Adrenal gland (tissue), 12 donors: ENCODE data around the gene TPH2. TPM values are rescaled to one million over a fixed set of nuclear protein-coding genes. Genes with fewer than 3 reads are reported as not detected.

Experiments used
- DNase-seq, 7 donors: peaks; one replicate each; pipeline ENCODE4 v3.0.0-alpha.2; 2019 to 2020
- H3K27ac ChIP-seq, 5 donors: fragments of 200-600 bp; sonication (generic) in 4 of 5; 1 replicate in 3 of 5; 2 replicates in 2 of 5; pipeline versions ENCODE4 v1.5.1 to v1.8.0; 2016 to 2020; ENCODE audit warnings: mild to moderate bottlenecking in 1 of 5
- H3K27me3 ChIP-seq: fragments of 200-600 bp; 2 replicates; pipeline ENCODE4 v1.8.0; 2021
- H3K36me3 ChIP-seq, 2 donors: fragments of 200-600 bp; replicated peaks in 1 of 2; 1 replicate in 1 of 2; 2 replicates in 1 of 2; pipeline versions ENCODE4 v1.5.1 to v1.8.0; 2018 to 2022
- H3K4me1 ChIP-seq, 2 donors: fragments of 200-600 bp; replicated peaks in 1 of 2; 1 replicate in 1 of 2; 2 replicates in 1 of 2; pipeline versions ENCODE4 v1.5.1 to v1.8.0; 2018 to 2021
- H3K4me3 ChIP-seq, 4 donors: fragments of 200-600 bp; sonication (generic) in 3 of 4; one replicate each; pipeline ENCODE4 v1.5.1; 2016 to 2018
- H3K9me3 ChIP-seq, 3 donors: fragments of 200-600 bp; sonication (generic) in 1 of 3; replicated peaks in 1 of 3; 1 replicate in 2 of 3; 2 replicates in 1 of 3; pipeline versions ENCODE4 v1.5.1 to v1.8.0; 2016 to 2021
- POLR2A ChIP-seq, 2 donors: fragments of 450-650 bp; IDR thresholded peaks; one replicate each; pipeline ENCODE4 v1.6.1; 2017; ENCODE audit warnings: antibody characterized with exemption in 2 of 2, mild to moderate bottlenecking in 2 of 2, moderate library complexity in 1 of 2
- WGBS, 4 donors: extraction: QIAGEN DNeasy Blood & Tissue Kit in 2 of 4; methylation state at CpG; one replicate each; pipeline versions ENCODE4 v1.1.5 to v1.1.7; 2013 to 2017; 5-methylcytosine and 5-hydroxymethylcytosine counted together
- intact Hi-C, 2 donors: fragments of 100-400 bp; cut with DNase I; formaldehyde crosslinking; loops; one replicate each; pipeline versions ENCODE4 v1.14.1 to v1.15.0; 2022 to 2023
- polyA plus RNA-seq, 3 donors: library from polyadenylated mRNA; stranded (reverse); fragments of 200-250 nt in 2 of 3; fragments of 350-450 nt in 1 of 3; fragmentation: Illumina TruSeq in 1 of 3; extraction: RNeasy Lipid Tissue Mini Kit (QIAGEN cat#74804) in 1 of 3; gene quantifications; one replicate each; pipeline ENCODE4 v1.2.3, GENCODE V29; 2013 to 2014
- total RNA-seq, 9 donors: library from RNA; depleted of rRNA in 4 of 9; stranded (reverse); fragments of >200 nt in 4 of 9; fragments of 120-200 nt in 1 of 9; fragmentation: NEBNext Ultra II Directional in 1 of 9; extraction: Animal tissue kit (Norgen Biotek cat#: 25700) in 1 of 9; gene quantifications; one replicate each; pipeline versions ENCODE4 v1.1.0 to v1.2.4, GENCODE V29; 2013 to 2023
- TF ChIP-seq, protein P1 (sequence below), 6 experiments: fragments of 450-650 bp in 4 of 6; fragments of 200-600 bp in 2 of 6; sonication (generic) in 1 of 6; IDR thresholded peaks; 1 replicate in 5 of 6; 2 replicates in 1 of 6; pipeline versions ENCODE4 v1.5.1 to v1.8.0; 2016 to 2021; ENCODE audit warnings: antibody characterized with exemption in 6 of 6, mild to moderate bottlenecking in 2 of 6, moderate library complexity in 1 of 6
- donor health status: healthy with polysubstance abuse.
- donor health status: Bipolar disorder and iron deficiency.
- donor health status: DM: yes; HTN: yes; CAD: no.
- donor health status: DM: no; HTN: no; CAD: no.
- donor health status: DM: no; HTN: no; CAD: no.
- donor health status: DM: yes; HTN: yes; CAD: no.

Gene TPH2
- total and polyA plus RNA-seq, 12 donors, result 0.06 TPM; not detected in 11

DNA sequence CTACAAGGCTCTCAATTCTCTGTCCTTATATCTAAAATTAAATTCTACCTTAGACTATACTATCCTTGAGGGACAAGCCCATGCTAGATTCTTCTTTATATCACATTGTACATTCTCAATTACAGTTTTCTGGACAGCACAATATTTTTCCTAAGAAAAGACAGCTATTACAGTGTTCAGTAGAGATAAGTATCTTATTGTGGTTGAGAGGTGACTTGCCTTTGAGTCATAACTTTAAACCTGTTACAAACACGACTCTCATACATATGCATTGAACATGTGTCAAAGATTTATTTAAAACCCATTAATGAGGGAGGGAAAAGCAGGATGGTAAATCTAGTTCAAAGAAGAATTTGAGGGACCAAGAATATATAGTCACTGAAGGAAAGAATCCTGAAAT is 61.1 kb downstream of the TPH2 start:
- intact Hi-C loops, result no loop called here

DNA sequence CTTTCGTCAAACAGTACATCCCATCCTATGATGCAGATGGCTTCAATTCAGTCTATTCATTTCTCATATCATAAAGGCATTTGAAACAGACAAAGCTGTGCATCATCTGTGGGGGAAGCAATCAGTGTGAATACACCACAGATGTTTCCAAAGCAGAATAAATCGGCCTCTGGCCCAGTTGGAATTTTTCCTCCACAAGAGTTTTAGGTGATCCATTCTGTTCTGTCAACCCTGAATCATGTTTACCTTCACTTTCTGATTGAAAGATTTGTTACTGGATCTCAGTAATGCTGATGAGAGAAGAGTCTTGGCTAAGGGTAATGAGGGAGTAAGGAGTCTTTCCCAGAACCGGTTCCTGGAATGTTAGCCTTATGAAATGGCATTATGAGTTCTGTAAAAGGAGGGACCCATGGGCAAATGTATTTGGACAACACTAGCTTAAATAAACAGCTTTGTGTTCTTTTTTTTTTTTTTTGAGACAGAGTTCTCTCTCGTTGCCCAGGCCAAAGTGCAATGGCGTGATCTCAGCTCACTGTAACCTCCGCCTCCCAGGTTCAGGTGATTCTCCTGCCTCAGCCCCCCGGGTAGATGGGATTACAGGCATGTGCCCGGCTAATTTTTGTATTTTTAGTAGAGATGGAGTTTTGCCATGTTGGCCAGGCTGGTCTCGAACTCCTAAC is 62.5 kb downstream of the TPH2 start:
- H3K36me3 ChIP-seq, result no peaks in the 10 kb centered on the region
- DNase-seq, result no peak
- intact Hi-C loops, result no loop called here
- H3K4me3 ChIP-seq, result no peak overlapping the region
- TF ChIP-seq, protein P1, sequence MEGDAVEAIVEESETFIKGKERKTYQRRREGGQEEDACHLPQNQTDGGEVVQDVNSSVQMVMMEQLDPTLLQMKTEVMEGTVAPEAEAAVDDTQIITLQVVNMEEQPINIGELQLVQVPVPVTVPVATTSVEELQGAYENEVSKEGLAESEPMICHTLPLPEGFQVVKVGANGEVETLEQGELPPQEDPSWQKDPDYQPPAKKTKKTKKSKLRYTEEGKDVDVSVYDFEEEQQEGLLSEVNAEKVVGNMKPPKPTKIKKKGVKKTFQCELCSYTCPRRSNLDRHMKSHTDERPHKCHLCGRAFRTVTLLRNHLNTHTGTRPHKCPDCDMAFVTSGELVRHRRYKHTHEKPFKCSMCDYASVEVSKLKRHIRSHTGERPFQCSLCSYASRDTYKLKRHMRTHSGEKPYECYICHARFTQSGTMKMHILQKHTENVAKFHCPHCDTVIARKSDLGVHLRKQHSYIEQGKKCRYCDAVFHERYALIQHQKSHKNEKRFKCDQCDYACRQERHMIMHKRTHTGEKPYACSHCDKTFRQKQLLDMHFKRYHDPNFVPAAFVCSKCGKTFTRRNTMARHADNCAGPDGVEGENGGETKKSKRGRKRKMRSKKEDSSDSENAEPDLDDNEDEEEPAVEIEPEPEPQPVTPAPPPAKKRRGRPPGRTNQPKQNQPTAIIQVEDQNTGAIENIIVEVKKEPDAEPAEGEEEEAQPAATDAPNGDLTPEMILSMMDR (IDR thresholded peaks at IDR 0.05), result no peak
- no peak for TF ChIP-seq POLR2A (IDR thresholded peaks at IDR 0.05)
- no peaks in the 10 kb centered on the region for H3K27me3 ChIP-seq
- no peak overlapping the region for H3K27ac ChIP-seq
- WGBS, 4 donors, result 80 to 85% (median 82%) methylated on average over 9 of the region's 9 CpGs
- H3K9me3 ChIP-seq, result no peaks in the 10 kb centered on the region
- H3K4me1 ChIP-seq, result no peaks in the 10 kb centered on the region

More for the DNA sequence above, 61.1 kb downstream of the TPH2 start:
- TF ChIP-seq, protein P1 (IDR thresholded peaks at IDR 0.05), result no peak
- no peak for TF ChIP-seq POLR2A (IDR thresholded peaks at IDR 0.05)
- WGBS, 4 donors, result 28 to 43% (median 34%) methylated on average over 1 of the region's 1 CpG
- DNase-seq, result no peak
- H3K9me3 ChIP-seq, result no peaks in the 10 kb centered on the region
- H3K36me3 ChIP-seq, result no peaks in the 10 kb centered on the region
- H3K27me3 ChIP-seq, result no peaks in the 10 kb centered on the region
- no peaks in the 10 kb centered on the region for H3K4me1 ChIP-seq
- no peak overlapping the region for H3K4me3 ChIP-seq
- H3K27ac ChIP-seq, result no peak overlapping the region

DNA sequence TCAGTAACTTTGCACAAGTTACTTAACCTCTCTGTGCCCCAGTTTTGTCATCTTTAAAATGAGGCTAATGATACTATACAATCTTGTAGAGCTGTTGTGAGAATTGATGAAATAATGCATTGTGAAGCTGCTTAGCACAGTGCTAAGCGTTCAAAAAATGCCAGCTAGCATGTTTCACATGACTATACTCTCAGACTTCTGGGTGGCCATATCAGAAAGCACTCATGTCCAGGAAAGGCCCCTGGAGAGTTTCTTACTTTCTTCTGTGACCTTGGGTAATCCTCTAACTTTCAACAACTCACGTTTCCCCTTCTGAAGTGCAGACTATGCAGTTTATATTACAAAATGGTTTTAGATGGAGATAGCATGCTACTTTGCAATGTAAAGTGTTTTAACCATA is 68.1 kb downstream of the TPH2 start:
- H3K4me3 ChIP-seq, result no peak overlapping the region
- no peaks in the 10 kb centered on the region for H3K27me3 ChIP-seq
- no peaks in the 10 kb centered on the region for H3K4me1 ChIP-seq
- TF ChIP-seq, protein P1 (IDR thresholded peaks at IDR 0.05), result no peak
- TF ChIP-seq POLR2A (IDR thresholded peaks at IDR 0.05), result no peak
- DNase-seq, result no peak
- no peaks in the 10 kb centered on the region for H3K36me3 ChIP-seq
- H3K9me3 ChIP-seq, result no peaks in the 10 kb centered on the region
- no peak overlapping the region for H3K27ac ChIP-seq
- 47 to 60% (median 54%) methylated on average over 2 of the region's 2 CpGs for WGBS, 4 donors
- intact Hi-C loops, result no loop called here

DNA sequence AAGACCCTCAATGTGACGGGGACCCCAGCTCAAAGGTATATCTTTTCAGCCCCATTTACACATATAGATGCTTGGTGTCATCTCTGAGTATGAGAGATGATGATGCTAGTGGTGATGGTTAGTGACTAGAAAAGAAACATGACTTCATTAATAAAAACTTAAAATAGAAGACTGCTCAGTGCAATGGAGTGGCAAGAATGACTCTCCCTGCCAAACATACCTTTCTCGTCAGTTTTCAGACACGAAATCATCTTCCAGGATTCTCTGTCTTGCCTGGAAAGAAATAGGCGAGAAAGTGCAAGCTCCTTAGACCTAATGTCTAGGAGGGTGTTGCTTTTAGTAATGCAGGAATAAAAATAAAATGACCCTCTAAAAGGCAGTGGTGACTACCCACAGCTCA is 71.7 kb downstream of the TPH2 start:
- Histone ChIP-seq H3K9me3 (no peaks in the 10 kb centered on the region), H3K27me3 (no peaks in the 10 kb centered on the region), H3K36me3 (no peaks in the 10 kb centered on the region), H3K27ac (no peak overlapping the region), H3K4me3 (no peak overlapping the region), H3K4me1 (no peaks in the 10 kb centered on the region)
- no peak for DNase-seq
- WGBS, 4 donors, result 54 to 73% (median 65%) methylated on average over 4 of the region's 4 CpGs
- intact Hi-C loops, result no loop called here
- no peak for TF ChIP-seq POLR2A (IDR thresholded peaks at IDR 0.05)
- TF ChIP-seq, protein P1 (IDR thresholded peaks at IDR 0.05), result no peak
